Measurements from ENCODE around the gene FAR1.

FAR1 gene

GRCh38 chr11:13664351-13664750 lies 4.1 kb upstream of the FAR1 start:
- Mint-ChIP-seq H3K36me3 (no peaks in the 10 kb centered on the region), H3K4me1 (peaks cover 14% of the 10 kb centered on the region), H3K27me3 (peaks cover 6% of the 10 kb centered on the region), H3K27ac (no peak overlapping the region), H3K9me3 (peaks cover 5% of the 10 kb centered on the region), H3K4me3 (no peak overlapping the region)
- ATAC-seq = no peak

- H3K27ac Mint-ChIP-seq = no peak overlapping the region
- H3K4me3 Mint-ChIP-seq = no peak overlapping the region
- peaks cover 10% of the 10 kb centered on the region for H3K36me3 Mint-ChIP-seq
- peaks cover 33% of the 10 kb centered on the region for H3K4me1 Mint-ChIP-seq
- H3K27me3 Mint-ChIP-seq = peaks cover 6% of the 10 kb centered on the region
- H3K9me3 Mint-ChIP-seq = no peaks in the 10 kb centered on the region
- no peak for ATAC-seq
Measured at GRCh38 chr11:13666708-13667107, 1.8 kb upstream of the FAR1 start.

- H3K27me3 Mint-ChIP-seq = peaks cover 6% of the 10 kb centered on the region
- no peak for ATAC-seq
- H3K4me1 Mint-ChIP-seq = peaks cover 39% of the 10 kb centered on the region
- H3K36me3 Mint-ChIP-seq = peaks cover 13% of the 10 kb centered on the region
- H3K4me3 Mint-ChIP-seq = peak overlapping the region; percentile 95
- H3K27ac Mint-ChIP-seq = peak overlapping the region; percentile 92
- no peaks in the 10 kb centered on the region for H3K9me3 Mint-ChIP-seq
Measured at GRCh38 chr11:13667245-13667644, 1.2 kb upstream of the FAR1 start.

DNA sequence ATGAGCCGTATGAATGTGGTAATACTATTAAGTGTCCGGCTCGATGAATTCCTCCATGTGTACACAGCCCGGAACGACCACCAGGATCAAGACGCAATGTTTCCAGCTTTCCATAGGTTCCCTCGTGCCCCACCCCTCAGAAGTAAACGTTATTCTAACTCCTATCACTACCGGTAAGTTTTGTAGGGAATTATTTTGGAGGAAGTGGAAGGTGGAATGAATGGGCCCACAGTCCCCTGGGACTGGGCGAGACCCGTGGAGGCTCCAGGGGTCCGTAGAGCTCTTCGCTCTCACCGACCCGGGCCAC lies 720 bp upstream of the FAR1 start:
- no peak for ATAC-seq
- no peaks in the 10 kb centered on the region for H3K9me3 Mint-ChIP-seq
- H3K4me1 Mint-ChIP-seq = peaks cover 44% of the 10 kb centered on the region
- H3K36me3 Mint-ChIP-seq = peaks cover 15% of the 10 kb centered on the region
- peak overlapping the region; percentile 95 for H3K4me3 Mint-ChIP-seq
- H3K27me3 Mint-ChIP-seq = peaks cover 4% of the 10 kb centered on the region
- peak overlapping the region; percentile 92 for H3K27ac Mint-ChIP-seq

DNA sequence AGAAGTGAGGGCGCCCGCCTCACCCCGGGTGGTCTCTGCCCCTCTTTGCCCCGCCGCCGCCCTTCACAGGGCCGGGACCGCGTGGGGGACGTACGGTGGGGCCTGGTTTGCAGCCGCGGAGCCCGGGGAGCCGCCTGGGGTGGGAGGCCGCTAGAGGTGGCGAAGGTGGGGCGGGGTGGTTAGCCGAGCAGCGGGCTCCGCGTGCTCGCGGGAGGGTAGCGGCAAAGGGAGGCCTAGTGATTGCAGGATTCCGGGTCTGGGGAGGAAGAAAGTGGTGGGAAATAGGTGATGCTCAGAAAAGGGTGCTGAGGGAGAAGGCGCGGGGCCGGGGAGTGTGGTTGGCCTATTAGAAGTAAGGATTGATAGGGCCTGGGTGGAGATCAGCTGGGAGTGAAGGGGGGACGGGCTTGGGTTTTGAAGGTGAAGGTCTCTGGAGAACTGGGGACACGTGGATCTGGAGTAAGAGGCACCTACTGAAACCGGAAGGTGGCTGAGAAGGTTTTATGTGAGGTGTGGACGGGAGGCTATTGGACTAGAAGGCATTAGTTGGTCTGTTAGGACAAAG lies 571 bp downstream of the FAR1 start:
- H3K27me3 Mint-ChIP-seq = no peaks in the 10 kb centered on the region
- H3K27ac Mint-ChIP-seq = peak overlapping the region; percentile 92
- ATAC-seq = peak; percentile 52
- no peaks in the 10 kb centered on the region for H3K9me3 Mint-ChIP-seq
- H3K4me1 Mint-ChIP-seq = peaks cover 48% of the 10 kb centered on the region
- H3K36me3 Mint-ChIP-seq = peaks cover 17% of the 10 kb centered on the region
- H3K4me3 Mint-ChIP-seq = peak overlapping the region; percentile 92

DNA sequence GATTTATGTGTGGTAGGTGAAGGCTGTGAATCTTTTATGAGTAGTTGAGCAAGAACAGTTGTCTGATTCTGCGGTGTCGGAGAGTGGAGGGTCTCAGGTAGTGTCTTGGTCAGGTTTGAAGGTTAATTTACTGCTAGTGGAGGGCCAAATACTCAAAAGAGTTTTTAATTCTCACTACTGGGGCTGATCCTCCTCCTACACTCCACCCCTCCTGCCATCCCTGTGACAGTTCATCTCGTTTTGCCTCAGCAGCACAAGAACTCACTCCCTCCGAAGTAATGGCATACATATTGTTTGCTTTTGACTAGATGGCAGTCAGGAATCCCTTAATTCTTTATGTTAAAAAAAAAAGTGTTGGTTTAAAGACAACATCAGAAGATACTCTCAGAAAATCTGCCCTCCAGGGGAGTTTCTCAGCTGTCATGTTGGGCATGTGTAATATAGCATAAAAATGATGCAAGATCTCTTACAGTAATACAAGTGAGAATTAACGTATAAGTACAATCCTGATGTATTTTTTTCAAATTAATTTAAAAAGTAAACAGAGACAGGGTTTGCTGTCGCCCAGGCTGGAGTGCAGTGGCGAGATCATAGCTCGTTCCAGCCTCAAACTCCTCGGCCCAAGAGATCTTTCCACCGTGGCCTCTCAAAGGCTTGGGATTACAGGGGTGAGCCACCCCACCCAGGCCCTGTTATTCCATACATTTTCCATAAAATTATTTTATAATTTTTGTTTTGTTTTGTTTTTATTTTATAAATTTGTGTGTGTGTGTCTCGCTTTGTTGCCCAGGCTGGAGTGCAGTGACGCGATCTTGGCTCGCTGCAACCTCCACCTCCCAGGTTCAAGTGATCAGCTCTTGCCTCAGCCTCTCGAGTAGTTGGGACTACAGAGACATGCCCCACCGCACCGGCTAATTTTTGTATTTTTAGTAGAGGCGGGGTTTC lies 1.3 kb downstream of the FAR1 start:
- Mint-ChIP-seq H3K27ac (peak overlapping the region; percentile 92), H3K36me3 (peaks cover 17% of the 10 kb centered on the region), H3K27me3 (no peaks in the 10 kb centered on the region), H3K4me3 (peak overlapping the region; percentile 92), H3K4me1 (peaks cover 54% of the 10 kb centered on the region), H3K9me3 (no peaks in the 10 kb centered on the region)
- no peak for ATAC-seq

- H3K27me3 Mint-ChIP-seq = no peaks in the 10 kb centered on the region
- peaks cover 17% of the 10 kb centered on the region for H3K36me3 Mint-ChIP-seq
- no peak for ATAC-seq
- no peak overlapping the region for H3K4me3 Mint-ChIP-seq
- peaks cover 53% of the 10 kb centered on the region for H3K4me1 Mint-ChIP-seq
- H3K27ac Mint-ChIP-seq = no peak overlapping the region
- H3K9me3 Mint-ChIP-seq = no peaks in the 10 kb centered on the region
Measured at GRCh38 chr11:13672576-13673210, 4.2 kb downstream of the FAR1 start.

DNA sequence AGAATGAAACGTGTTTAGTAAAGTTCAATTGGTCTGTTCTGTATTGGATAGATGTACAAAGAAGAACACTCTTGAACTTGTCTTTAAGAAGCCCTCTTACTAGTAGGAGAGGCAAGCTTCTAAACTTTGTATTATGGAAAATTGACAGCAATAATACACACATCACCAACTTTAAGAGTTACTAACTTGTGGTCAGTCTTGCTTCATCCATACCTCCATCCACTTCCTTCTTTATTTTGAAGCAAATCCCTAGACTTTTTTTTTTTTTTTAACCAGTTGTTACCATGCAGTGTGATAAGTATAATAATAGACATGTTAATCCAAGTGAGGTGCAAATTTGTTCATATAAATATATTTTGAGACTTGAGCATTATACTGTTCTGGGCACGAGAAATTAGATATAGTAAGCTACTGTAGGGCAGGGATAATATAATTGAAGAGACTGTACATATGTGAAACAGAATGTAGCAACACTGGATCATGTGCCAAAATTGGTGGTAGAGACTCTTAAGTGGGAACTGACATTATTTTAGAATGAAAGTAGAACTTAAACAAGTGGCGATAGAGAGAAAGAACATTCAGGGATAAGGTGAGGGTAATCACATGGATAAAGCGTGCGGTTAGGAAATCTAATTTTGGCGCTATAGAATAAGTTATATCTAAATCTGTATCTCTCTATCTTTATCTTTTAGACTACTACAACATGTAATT lies 6.5 kb downstream of the FAR1 start:
- no peak overlapping the region for H3K27ac Mint-ChIP-seq
- no peak overlapping the region for H3K4me3 Mint-ChIP-seq

DNA sequence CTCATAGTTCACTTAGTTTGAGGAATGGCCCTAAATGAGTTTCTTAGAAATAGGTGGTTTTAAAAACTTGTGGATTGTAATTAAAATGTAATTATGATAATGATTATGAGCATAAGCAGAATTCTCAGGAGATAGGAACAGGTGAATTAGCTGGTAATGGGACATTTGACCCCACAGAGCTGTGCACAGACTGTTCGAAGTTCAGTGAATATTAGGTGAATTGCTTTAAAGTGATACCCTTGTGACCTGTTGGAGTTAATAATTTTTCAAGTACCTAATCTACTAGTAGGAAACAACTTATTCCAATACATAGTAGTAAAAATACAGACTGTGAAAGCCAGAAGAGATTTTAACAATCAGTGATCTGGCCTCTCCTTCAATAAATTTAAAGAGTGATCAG lies 8.1 kb downstream of the FAR1 start:
- H3K27ac Mint-ChIP-seq = no peak overlapping the region
- ATAC-seq = no peak
- H3K27me3 Mint-ChIP-seq = no peaks in the 10 kb centered on the region
- peaks cover 2% of the 10 kb centered on the region for H3K9me3 Mint-ChIP-seq
- H3K4me3 Mint-ChIP-seq = no peak overlapping the region
- H3K36me3 Mint-ChIP-seq = peaks cover 13% of the 10 kb centered on the region
- H3K4me1 Mint-ChIP-seq = peaks cover 47% of the 10 kb centered on the region

More for the DNA sequence above, 6.5 kb downstream of the FAR1 start:
- peaks cover 48% of the 10 kb centered on the region for H3K4me1 Mint-ChIP-seq
- peaks cover 17% of the 10 kb centered on the region for H3K36me3 Mint-ChIP-seq
- no peaks in the 10 kb centered on the region for H3K9me3 Mint-ChIP-seq
- no peak for ATAC-seq
- no peaks in the 10 kb centered on the region for H3K27me3 Mint-ChIP-seq

DNA sequence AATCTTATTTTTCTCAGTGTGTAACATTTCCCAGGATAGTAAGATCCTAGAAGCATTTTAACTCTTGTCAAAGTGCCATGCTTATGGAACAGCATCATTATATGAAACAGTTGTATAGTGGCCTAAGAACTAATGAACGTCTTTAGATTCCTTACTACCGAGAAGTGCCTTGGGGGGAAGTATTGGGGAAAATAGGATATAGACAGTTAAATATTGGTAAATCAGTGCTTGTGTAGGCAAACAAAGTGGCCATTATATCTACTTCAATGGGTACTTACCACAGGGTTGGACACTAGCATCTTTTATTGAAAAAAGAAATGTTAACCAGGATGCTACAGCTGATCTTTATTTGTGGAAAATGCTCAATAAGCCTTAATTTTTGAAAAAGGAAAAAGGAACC lies 11.3 kb downstream of the FAR1 start:
- Mint-ChIP-seq H3K9me3 (peaks cover 2% of the 10 kb centered on the region), H3K36me3 (peaks cover 5% of the 10 kb centered on the region), H3K27me3 (no peaks in the 10 kb centered on the region), H3K27ac (no peak overlapping the region), H3K4me3 (no peak overlapping the region), H3K4me1 (peaks cover 31% of the 10 kb centered on the region)
- no peak for ATAC-seq

DNA sequence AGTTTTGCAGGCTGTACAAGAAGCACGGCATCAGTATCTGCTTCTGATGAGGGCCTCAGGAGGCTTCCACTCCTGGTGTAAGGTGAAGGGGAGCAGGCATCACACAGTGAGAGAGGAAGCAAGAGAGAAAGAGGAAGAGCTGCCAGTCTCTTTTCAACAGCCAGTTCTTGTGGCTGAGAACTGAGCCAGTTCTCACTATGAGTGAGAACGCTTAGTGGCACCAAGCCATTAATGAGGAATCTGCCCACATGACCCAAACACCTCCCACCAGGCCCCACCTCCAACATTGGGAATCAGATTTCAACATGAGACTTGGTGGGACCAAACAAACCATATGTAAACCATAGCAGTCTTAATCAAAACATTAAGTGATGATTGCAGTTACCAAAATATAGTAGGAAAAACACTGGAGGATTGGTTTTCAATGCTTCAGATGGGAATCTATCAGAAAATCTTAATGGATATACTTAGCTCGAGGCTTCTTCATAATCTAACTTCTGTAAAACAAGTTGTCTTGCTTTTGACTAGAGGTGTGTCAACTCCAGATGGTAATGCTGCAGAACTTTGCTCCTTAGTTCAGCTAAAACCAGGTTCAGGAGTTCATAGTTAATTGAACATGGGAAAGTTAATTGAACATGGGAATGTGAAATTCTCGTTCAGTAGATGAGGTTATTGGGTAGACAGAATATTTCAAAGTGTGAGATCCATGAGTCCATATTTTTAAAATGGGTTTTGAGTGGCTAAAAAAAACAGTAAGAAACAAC lies 12.2 kb downstream of the FAR1 start:
- peaks cover 32% of the 10 kb centered on the region for H3K4me1 Mint-ChIP-seq
- peak; percentile 83 for ATAC-seq
- H3K4me3 Mint-ChIP-seq = no peak overlapping the region
- peaks cover 11% of the 10 kb centered on the region for H3K36me3 Mint-ChIP-seq
- H3K9me3 Mint-ChIP-seq = peaks cover 2% of the 10 kb centered on the region
- no peaks in the 10 kb centered on the region for H3K27me3 Mint-ChIP-seq
- H3K27ac Mint-ChIP-seq = peak overlapping the region; percentile 61

GRCh38 chr11:13681446-13681845 lies 13.0 kb downstream of the FAR1 start:
- Mint-ChIP-seq H3K27ac (no peak overlapping the region), H3K4me1 (peaks cover 36% of the 10 kb centered on the region), H3K36me3 (peaks cover 19% of the 10 kb centered on the region)

GRCh38 chr11:13682212-13682611 lies 13.7 kb downstream of the FAR1 start:
- Mint-ChIP-seq H3K36me3 (peaks cover 19% of the 10 kb centered on the region), H3K4me1 (peaks cover 36% of the 10 kb centered on the region), H3K27ac (no peak overlapping the region)

More at GRCh38 chr11:13681446-13681845, 13.0 kb downstream of the FAR1 start:
- peaks cover 2% of the 10 kb centered on the region for H3K9me3 Mint-ChIP-seq
- ATAC-seq = no peak
- H3K4me3 Mint-ChIP-seq = no peak overlapping the region
- H3K27me3 Mint-ChIP-seq = no peaks in the 10 kb centered on the region

DNA sequence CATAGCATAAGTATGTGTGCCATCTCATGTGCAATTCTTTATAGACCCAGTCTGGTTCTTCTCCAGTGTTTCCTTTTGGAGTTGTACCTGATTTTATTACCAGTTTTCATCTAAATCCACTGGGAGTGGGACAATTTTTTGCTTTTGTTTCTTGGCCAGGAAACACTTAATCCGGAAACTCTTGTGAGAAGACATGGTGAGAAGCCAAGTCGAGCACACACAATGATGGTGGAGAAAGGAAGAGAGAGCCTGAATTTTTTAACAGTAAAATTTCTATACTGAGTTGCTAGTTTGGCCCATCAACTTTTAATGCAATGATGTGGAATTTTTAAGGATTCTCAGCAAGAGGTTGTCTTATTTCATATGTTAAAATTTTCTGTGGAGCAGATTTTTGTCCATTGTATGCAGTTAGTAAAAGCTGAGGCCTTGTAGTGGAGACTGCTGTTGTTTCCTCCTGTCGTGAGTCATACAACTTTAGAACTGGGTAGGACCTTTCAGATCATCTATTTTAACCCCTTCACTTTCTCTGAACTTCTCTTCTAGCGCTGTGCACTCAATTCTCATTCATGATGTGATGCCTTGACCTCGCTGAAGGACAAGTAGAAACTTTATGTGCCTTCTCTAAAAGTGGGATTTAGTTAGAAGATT lies 17.1 kb downstream of the FAR1 start:
- Mint-ChIP-seq H3K27ac (no peak overlapping the region), H3K4me3 (no peak overlapping the region), H3K9me3 (no peaks in the 10 kb centered on the region), H3K27me3 (no peaks in the 10 kb centered on the region), H3K4me1 (peaks cover 27% of the 10 kb centered on the region), H3K36me3 (peaks cover 24% of the 10 kb centered on the region)
- no peak for ATAC-seq

More at GRCh38 chr11:13682212-13682611, 13.7 kb downstream of the FAR1 start:
- Mint-ChIP-seq H3K27me3 (no peaks in the 10 kb centered on the region), H3K9me3 (peaks cover 2% of the 10 kb centered on the region), H3K4me3 (no peak overlapping the region)
- no peak for ATAC-seq

All from stimulated activated memory B cell treated with anti-CD40 and anti-IgM and Interleukin-4, amounts not matched to agents 10 μg/mL and 1 μg/mL and 100 μg/mL, for 72 hours (primary cell).